GM12878 (cell line): ENCODE data around the gene SON. TPM values are rescaled to one million over a fixed set of nuclear protein-coding genes. Genes with fewer than 3 reads are reported as not detected.

Experiments used
- ATAC-seq: fragments of 200-7000 bp; cut with Tn5 transposase; 3 replicates; pipeline ENCODE4 v1.9.1; 2020; ENCODE audit warnings: mild to moderate bottlenecking, moderate library complexity
- BruUV-seq: library from RNA; stranded (reverse); fragments of 400-500 nt; replicated peaks from 2 replicates; lab custom pipeline; 2021; lab: Mats Ljungman, UMichigan
- CTCF ChIA-PET: fragments of 300-600 bp; sonication (Branson Sonifier 250); formaldehyde crosslinking; extraction: SDS; loops from one replicate; lab custom pipeline; 2021; ENCODE audit warnings: inconsistent platforms; lab: Yijun Ruan, JAX
- POLR2A ChIA-PET: fragments of 350-600 bp; formaldehyde crosslinking; extraction: SDS; loops from one replicate; lab custom pipeline; 2021; ENCODE audit warnings: inconsistent platforms; lab: Charles Lee
- RAD21 ChIA-PET: fragments of 300-600 bp; sonication (Branson Sonifier 250); formaldehyde crosslinking; loops from one replicate; lab custom pipeline; 2023; ENCODE audit warnings: antibody characterized with exemption; ENCODE audit not compliant: unreplicated experiment; lab: Charles Lee
- SMC1A ChIA-PET: fragments of 300-600 bp; sonication (Branson Sonifier 250); formaldehyde crosslinking; loops from one replicate; lab custom pipeline; 2023; ENCODE audit not compliant: unreplicated experiment, uncharacterized antibody; lab: Charles Lee
- DNase-seq: peaks from one replicate; pipeline ENCODE4 v3.0.0-alpha.2; 2011; ENCODE audit warnings: low read depth, low spot score
- FAIRE-seq: peaks from 3 replicates; lab custom pipeline; 2011; peaks lifted over from hg19 to GRCh38; lab: Jason Lieb, UNC
- H2AFZ ChIP-seq: 2 replicates; pipeline ENCODE4 v1.6.0; 2011; ENCODE audit warnings: low read depth, low read length, control low read depth; ENCODE audit not compliant: control insufficient read depth
- H3K27ac ChIP-seq: 2 replicates; pipeline ENCODE4 v1.5.1; 2011; ENCODE audit warnings: control low read depth; ENCODE audit not compliant: control insufficient read depth, insufficient read depth
- H3K27me3 ChIP-seq, 2 experiments: replicated peaks in 1 of 2; 2 replicates each; pipeline versions ENCODE4 v1.6.0 to v1.6.1; 2011; ENCODE audit warnings: low read length in 1 of 2; ENCODE audit not compliant: control insufficient read depth in 2 of 2, insufficient read depth in 2 of 2
- H3K36me3 ChIP-seq, 2 experiments: 2 replicates each; pipeline ENCODE4 v1.5.1; 2011; ENCODE audit warnings: low read length in 1 of 2; ENCODE audit not compliant: control insufficient read depth in 2 of 2, insufficient read depth in 2 of 2
- H3K4me1 ChIP-seq: 2 replicates; pipeline ENCODE4 v1.6.1; 2011; ENCODE audit warnings: mild to moderate bottlenecking, low read length, moderate library complexity, mixed read lengths; ENCODE audit not compliant: control insufficient read depth, insufficient read depth
- H3K4me2 ChIP-seq: 2 replicates; pipeline ENCODE4 v1.6.0; 2011; ENCODE audit warnings: control low read depth; ENCODE audit not compliant: control insufficient read depth, insufficient read depth
- H3K4me3 ChIP-seq: fragments of 200-600 bp; sonication (generic); 2 replicates; pipeline ENCODE4 v1.5.1; 2016
- H3K79me2 ChIP-seq: 2 replicates; pipeline ENCODE4 v1.6.0; 2011; ENCODE audit warnings: low read length; ENCODE audit not compliant: control insufficient read depth, insufficient read depth
- H3K9ac ChIP-seq: 2 replicates; pipeline ENCODE4 v1.8.0; 2011; ENCODE audit warnings: low read length, control low read depth, mixed read lengths; ENCODE audit not compliant: control insufficient read depth, insufficient read depth
- H3K9me3 ChIP-seq: replicated peaks from 3 replicates; pipeline ENCODE4 v1.5.1; 2011; ENCODE audit warnings: mild to moderate bottlenecking, low read length; ENCODE audit not compliant: control insufficient read depth, insufficient read depth
- H4K20me1 ChIP-seq: 2 replicates; pipeline ENCODE4 v1.6.0; 2011; ENCODE audit not compliant: control insufficient read depth, insufficient read depth
- CREB1 ChIP-seq: IDR thresholded peaks from 2 replicates; pipeline ENCODE4 v1.6.1; 2012; ENCODE audit warnings: low read depth, mild to moderate bottlenecking, inconsistent platforms
- IKZF2 ChIP-seq, 2 experiments: fragments of 450-650 bp; IDR thresholded peaks; 2 replicates each; pipeline ENCODE4 v1.6.1; 2017; ENCODE audit warnings: mild to moderate bottlenecking in 2 of 2, moderate library complexity in 2 of 2
- IRF4 ChIP-seq: IDR thresholded peaks from 2 replicates; pipeline ENCODE4 v1.6.1; 2011; ENCODE audit warnings: low read depth, low read length
- LARP7 ChIP-seq: fragments of 450-650 bp; IDR thresholded peaks from 2 replicates; pipeline ENCODE4 v1.6.1; 2017; ENCODE audit warnings: mild to moderate bottlenecking
- MTA3 ChIP-seq: IDR thresholded peaks from 2 replicates; pipeline ENCODE4 v1.6.1; 2012; ENCODE audit warnings: low read length, inconsistent platforms, borderline replicate concordance
- NFYB ChIP-seq: IDR thresholded peaks from 2 replicates; pipeline ENCODE4 v1.6.1; 2011; ENCODE audit warnings: low read depth, mild to moderate bottlenecking, low read length, improper control_type of control experiment, moderate library complexity; ENCODE audit not compliant: insufficient read depth
- SMARCA5 ChIP-seq: fragments of 450-650 bp; IDR thresholded peaks from 2 replicates; pipeline ENCODE4 v1.6.1; 2017; ENCODE audit warnings: mild to moderate bottlenecking
- SPI1 ChIP-seq: IDR thresholded peaks from 2 replicates; pipeline ENCODE4 v1.6.1; 2011; ENCODE audit warnings: low read depth, mild to moderate bottlenecking, low read length, moderate library complexity, borderline replicate concordance; ENCODE audit not compliant: insufficient read depth
- SUZ12 ChIP-seq: fragments of 200-600 bp; sonication (generic); IDR thresholded peaks from one replicate; pipeline ENCODE4 v1.6.1; 2018; ENCODE audit warnings: antibody characterized with exemption, mild to moderate bottlenecking; ENCODE audit not compliant: unreplicated experiment
- ZNF274 ChIP-seq: IDR thresholded peaks from one replicate; pipeline ENCODE4 v1.8.0; 2011; ENCODE audit not compliant: insufficient read length, insufficient read depth
- ZNF384 ChIP-seq: IDR thresholded peaks from 2 replicates; pipeline ENCODE4 v1.6.1; 2012; ENCODE audit warnings: low read depth, mild to moderate bottlenecking, low read length, improper control_type of control experiment, borderline replicate concordance
- WGBS: methylation state at CpG from one replicate; pipeline ENCODE4 v1.1.6; 2016; ENCODE audit warnings: low lambda C conversion rate; ENCODE audit not compliant: insufficient replicate concordance, insufficient coverage; ENCODE audit errors: missing lambda C conversion rate; 5-methylcytosine and 5-hydroxymethylcytosine counted together
- in situ Hi-C: fragments of 300-500 bp; cut with MboI; formaldehyde crosslinking; loops from 9 replicates; pipeline ENCODE4 v1.14.3; 2018; ENCODE audit warnings: mixed read lengths
- intact Hi-C: fragments of 100-400 bp; cut with micrococcal nuclease; formaldehyde crosslinking; loops from one replicate; pipeline ENCODE4 v1.14.2; 2022; ENCODE audit not compliant: unreplicated experiment
- polyA plus RNA-seq, 11 experiments: library from polyadenylated mRNA; depleted of rRNA in 4 of 11; unstranded in 6 of 11; stranded (reverse) in 5 of 11; fragments of >200 nt; fragmentation: Nextera tagmentation in 4 of 11; fragmentation: Illumina TruSeq in 1 of 11; extraction: Ambion mirVana in 4 of 11; extraction: Trizol in 1 of 11; gene quantifications; 1 replicate in 1 of 11; 2 replicates in 10 of 11; pipeline versions ENCODE4 v1.2.1 to v1.2.3, GENCODE V29; 2011 to 2016; ENCODE audit warnings: inconsistent platforms in 2 of 11, missing spikeins in 2 of 11, low read depth in 1 of 11
- total RNA-seq, 4 experiments: library from RNA; depleted of rRNA in 3 of 4; stranded (reverse); fragments of >200 nt in 3 of 4; fragmentation: Illumina TruSeq in 1 of 4; extraction: Trizol in 1 of 4; gene quantifications; 2 replicates each; pipeline versions ENCODE4 v1.2.1 to v1.2.3, GENCODE V29; 2013 to 2021
- TF ChIP-seq, protein P1 (sequence below): fragments of 450-650 bp; IDR thresholded peaks from 2 replicates; pipeline ENCODE4 v1.6.1; 2017; ENCODE audit warnings: low read depth, mild to moderate bottlenecking, moderate library complexity
- TF ChIP-seq, protein P2 (sequence below): IDR thresholded peaks from 2 replicates; pipeline ENCODE4 v1.6.1; 2012; ENCODE audit warnings: improper control_type of control experiment, low read depth, low read length; ENCODE audit not compliant: insufficient replicate concordance
- TF ChIP-seq, protein P3 (sequence below): fragments of 450-650 bp; IDR thresholded peaks from 2 replicates; pipeline ENCODE4 v1.6.1; 2017; ENCODE audit warnings: mild to moderate bottlenecking, moderate library complexity

SON gene
- total and polyA plus RNA-seq, 10 of the 15 experiments (the other 5 are each of a cell fraction or from before 2014, with no cell fraction given), result 95.7 to 788 (median 251) TPM

DNA sequence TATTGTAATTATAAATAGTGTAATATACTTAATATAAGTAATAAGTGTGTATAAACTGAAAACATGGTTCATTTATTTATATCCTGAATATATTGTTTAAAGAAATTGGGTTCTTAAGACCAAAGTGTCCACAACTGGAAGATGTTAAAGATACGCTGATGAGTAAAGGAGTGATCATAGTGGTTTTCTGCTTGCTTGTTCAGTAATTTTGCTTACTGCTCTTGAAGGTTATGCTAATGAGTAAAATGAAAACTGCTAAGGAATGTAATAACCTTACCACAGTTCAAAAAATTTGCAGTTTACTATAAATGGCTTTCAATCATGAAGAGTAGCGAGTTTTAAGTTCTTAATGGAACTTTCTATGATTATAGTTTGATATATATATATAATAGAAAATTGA, 23.7 kb downstream of the SON start:
- ChIA-PET SMC1A (interaction anchor here (1.1 to 1.6 kb wide), 5 partner anchors 15 to 101 kb away, joined by 3 to 4 read pairs (median 4); no protein-coding TSS in a partner anchor), CTCF (interaction anchor here (0.6 to 1.2 kb wide), 3 partner anchors 23 to 93 kb away, joined by 3 read pairs; no protein-coding TSS in a partner anchor), RAD21 (no interaction called here), POLR2A (interaction anchor here (1.0 kb wide), 1 partner anchor 9 kb away, joined by 5 read pairs; no protein-coding TSS in a partner anchor)
- H3K9me3 ChIP-seq, result no peaks in the 10 kb centered on the region
- no peak overlapping the region for H3K9ac ChIP-seq
- intact Hi-C loops (no loop called here), in situ Hi-C loops (no loop called here)
- WGBS, result 74% methylated on average over 2 of the region's 2 CpGs
- BruUV-seq, result no TSS peak
- no peak for ATAC-seq
- H3K4me3 ChIP-seq, result no peak overlapping the region
- H3K79me2 ChIP-seq, result no peaks in the 10 kb centered on the region; the same call in none of the 2 replicates
- H2AFZ ChIP-seq, result no peak overlapping the region
- peaks cover 6 to 32% of the 10 kb centered on the region in 2 experiments for H3K36me3 ChIP-seq
- H3K4me1 ChIP-seq, result no peaks in the 10 kb centered on the region
- no peak for DNase-seq
- no peaks in the 10 kb centered on the region for H4K20me1 ChIP-seq
- FAIRE-seq, result no peak
- H3K27me3 ChIP-seq, result no peaks in the 10 kb centered on the region
- H3K27ac ChIP-seq, result no peak overlapping the region
- H3K4me2 ChIP-seq, result no peak overlapping the region
- no peak for TF ChIP-seq SMARCA5
- TF ChIP-seq, protein P1, sequence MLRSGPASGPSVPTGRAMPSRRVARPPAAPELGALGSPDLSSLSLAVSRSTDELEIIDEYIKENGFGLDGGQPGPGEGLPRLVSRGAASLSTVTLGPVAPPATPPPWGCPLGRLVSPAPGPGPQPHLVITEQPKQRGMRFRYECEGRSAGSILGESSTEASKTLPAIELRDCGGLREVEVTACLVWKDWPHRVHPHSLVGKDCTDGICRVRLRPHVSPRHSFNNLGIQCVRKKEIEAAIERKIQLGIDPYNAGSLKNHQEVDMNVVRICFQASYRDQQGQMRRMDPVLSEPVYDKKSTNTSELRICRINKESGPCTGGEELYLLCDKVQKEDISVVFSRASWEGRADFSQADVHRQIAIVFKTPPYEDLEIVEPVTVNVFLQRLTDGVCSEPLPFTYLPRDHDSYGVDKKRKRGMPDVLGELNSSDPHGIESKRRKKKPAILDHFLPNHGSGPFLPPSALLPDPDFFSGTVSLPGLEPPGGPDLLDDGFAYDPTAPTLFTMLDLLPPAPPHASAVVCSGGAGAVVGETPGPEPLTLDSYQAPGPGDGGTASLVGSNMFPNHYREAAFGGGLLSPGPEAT, result no peak
- TF ChIP-seq, protein P2, sequence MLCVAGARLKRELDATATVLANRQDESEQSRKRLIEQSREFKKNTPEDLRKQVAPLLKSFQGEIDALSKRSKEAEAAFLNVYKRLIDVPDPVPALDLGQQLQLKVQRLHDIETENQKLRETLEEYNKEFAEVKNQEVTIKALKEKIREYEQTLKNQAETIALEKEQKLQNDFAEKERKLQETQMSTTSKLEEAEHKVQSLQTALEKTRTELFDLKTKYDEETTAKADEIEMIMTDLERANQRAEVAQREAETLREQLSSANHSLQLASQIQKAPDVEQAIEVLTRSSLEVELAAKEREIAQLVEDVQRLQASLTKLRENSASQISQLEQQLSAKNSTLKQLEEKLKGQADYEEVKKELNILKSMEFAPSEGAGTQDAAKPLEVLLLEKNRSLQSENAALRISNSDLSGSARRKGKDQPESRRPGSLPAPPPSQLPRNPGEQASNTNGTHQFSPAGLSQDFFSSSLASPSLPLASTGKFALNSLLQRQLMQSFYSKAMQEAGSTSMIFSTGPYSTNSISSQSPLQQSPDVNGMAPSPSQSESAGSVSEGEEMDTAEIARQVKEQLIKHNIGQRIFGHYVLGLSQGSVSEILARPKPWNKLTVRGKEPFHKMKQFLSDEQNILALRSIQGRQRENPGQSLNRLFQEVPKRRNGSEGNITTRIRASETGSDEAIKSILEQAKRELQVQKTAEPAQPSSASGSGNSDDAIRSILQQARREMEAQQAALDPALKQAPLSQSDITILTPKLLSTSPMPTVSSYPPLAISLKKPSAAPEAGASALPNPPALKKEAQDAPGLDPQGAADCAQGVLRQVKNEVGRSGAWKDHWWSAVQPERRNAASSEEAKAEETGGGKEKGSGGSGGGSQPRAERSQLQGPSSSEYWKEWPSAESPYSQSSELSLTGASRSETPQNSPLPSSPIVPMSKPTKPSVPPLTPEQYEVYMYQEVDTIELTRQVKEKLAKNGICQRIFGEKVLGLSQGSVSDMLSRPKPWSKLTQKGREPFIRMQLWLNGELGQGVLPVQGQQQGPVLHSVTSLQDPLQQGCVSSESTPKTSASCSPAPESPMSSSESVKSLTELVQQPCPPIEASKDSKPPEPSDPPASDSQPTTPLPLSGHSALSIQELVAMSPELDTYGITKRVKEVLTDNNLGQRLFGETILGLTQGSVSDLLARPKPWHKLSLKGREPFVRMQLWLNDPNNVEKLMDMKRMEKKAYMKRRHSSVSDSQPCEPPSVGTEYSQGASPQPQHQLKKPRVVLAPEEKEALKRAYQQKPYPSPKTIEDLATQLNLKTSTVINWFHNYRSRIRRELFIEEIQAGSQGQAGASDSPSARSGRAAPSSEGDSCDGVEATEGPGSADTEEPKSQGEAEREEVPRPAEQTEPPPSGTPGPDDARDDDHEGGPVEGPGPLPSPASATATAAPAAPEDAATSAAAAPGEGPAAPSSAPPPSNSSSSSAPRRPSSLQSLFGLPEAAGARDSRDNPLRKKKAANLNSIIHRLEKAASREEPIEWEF, result no peak
- TF ChIP-seq IRF4, result no peak
- no peak for TF ChIP-seq MTA3
- no peak for TF ChIP-seq ZNF274
- TF ChIP-seq CREB1, result no peak
- no peak for TF ChIP-seq IKZF2 (IDR thresholded peaks at IDR 0.05)
- no peak for TF ChIP-seq ZNF384
- TF ChIP-seq, protein P3, sequence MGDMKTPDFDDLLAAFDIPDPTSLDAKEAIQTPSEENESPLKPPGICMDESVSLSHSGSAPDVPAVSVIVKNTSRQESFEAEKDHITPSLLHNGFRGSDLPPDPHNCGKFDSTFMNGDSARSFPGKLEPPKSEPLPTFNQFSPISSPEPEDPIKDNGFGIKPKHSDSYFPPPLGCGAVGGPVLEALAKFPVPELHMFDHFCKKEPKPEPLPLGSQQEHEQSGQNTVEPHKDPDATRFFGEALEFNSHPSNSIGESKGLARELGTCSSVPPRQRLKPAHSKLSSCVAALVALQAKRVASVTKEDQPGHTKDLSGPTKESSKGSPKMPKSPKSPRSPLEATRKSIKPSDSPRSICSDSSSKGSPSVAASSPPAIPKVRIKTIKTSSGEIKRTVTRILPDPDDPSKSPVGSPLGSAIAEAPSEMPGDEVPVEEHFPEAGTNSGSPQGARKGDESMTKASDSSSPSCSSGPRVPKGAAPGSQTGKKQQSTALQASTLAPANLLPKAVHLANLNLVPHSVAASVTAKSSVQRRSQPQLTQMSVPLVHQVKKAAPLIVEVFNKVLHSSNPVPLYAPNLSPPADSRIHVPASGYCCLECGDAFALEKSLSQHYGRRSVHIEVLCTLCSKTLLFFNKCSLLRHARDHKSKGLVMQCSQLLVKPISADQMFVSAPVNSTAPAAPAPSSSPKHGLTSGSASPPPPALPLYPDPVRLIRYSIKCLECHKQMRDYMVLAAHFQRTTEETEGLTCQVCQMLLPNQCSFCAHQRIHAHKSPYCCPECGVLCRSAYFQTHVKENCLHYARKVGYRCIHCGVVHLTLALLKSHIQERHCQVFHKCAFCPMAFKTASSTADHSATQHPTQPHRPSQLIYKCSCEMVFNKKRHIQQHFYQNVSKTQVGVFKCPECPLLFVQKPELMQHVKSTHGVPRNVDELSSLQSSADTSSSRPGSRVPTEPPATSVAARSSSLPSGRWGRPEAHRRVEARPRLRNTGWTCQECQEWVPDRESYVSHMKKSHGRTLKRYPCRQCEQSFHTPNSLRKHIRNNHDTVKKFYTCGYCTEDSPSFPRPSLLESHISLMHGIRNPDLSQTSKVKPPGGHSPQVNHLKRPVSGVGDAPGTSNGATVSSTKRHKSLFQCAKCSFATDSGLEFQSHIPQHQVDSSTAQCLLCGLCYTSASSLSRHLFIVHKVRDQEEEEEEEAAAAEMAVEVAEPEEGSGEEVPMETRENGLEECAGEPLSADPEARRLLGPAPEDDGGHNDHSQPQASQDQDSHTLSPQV, result no peak
- no peak for TF ChIP-seq NFYB
- TF ChIP-seq SUZ12, result no peak
- no peak for TF ChIP-seq SPI1
- no peak for TF ChIP-seq LARP7
